Measurements from ENCODE around the gene KCNQ1. TPM values are rescaled to one million over a fixed set of nuclear protein-coding genes. Genes with fewer than 3 reads are reported as not detected.

Gene KCNQ1
- total and polyA plus RNA-seq, 2 donors (not counting 3 experiments of a cell fraction or from before 2014, with no cell fraction given): 0.07 to 0.09 TPM

- FAIRE-seq: no peak
- Histone ChIP-seq H2AFZ (ENCODE audit: low read depth, low read length) (no peak overlapping the region), H3K27me3 (ENCODE audit: control insufficient read depth in 2 of 2, insufficient read depth in 2 of 2, low read length in 2 of 2) (peaks cover 0 to 2% of the 10 kb centered on the region in 2 experiments), H3K79me2 (ENCODE audit: control insufficient read depth, insufficient read depth, low read length) (no peaks in the 10 kb centered on the region), H3K9ac (replicated peaks; ENCODE audit: extremely low read depth, insufficient read depth, low read length) (no peak overlapping the region), H4K20me1 (replicated peaks; ENCODE audit: control insufficient read depth, extremely low read depth, insufficient read depth, low read length) (no peaks in the 10 kb centered on the region), H3K4me2 (ENCODE audit: insufficient read depth, low read length) (no peak overlapping the region), H3K36me3 (ENCODE audit: control insufficient read depth in 2 of 2, extremely low read depth in 1 of 2, insufficient read depth in 2 of 2, low read length in 2 of 2) (no peaks in the 10 kb centered on the region), H3K4me1 (ENCODE audit: control insufficient read depth, extremely low read depth, insufficient read depth, low read length) (peaks cover 2% of the 10 kb centered on the region), H3K4me3 (replicated peaks in 1 of 3; ENCODE audit: insufficient read depth in 1 of 3, low read depth in 1 of 3, low read length in 3 of 3) (no peak overlapping the region), H3K9me1 (replicated peaks; ENCODE audit: control insufficient read depth, extremely low read depth, insufficient read depth, low read length) (no peaks in the 10 kb centered on the region), H3K9me3 (replicated peaks; ENCODE audit: control insufficient read depth, insufficient read depth, low read length) (no peaks in the 10 kb centered on the region), H3K27ac (ENCODE audit: insufficient read depth, low read depth, low read length) (no peak overlapping the region)
- intact Hi-C loops (cut with micrococcal nuclease) (no loop called here), dilution Hi-C loops (cut with MboI; ENCODE audit: extremely low pct_ligation_motif_present, low sequenced_read_pairs) (no loop called here)
- TF ChIP-seq POLR2AphosphoS5 (IDR thresholded peaks at IDR 0.05; ENCODE audit: insufficient read depth, low read depth, low read length) (no peak), POLR2A (IDR thresholded peaks at IDR 0.05; ENCODE audit: low read depth, low read length) (no peak), GATA2 (IDR thresholded peaks at IDR 0.05; ENCODE audit: insufficient read depth, insufficient read length, low read depth, low read length) (no peak), FOS (IDR thresholded peaks at IDR 0.05; ENCODE audit: borderline replicate concordance, insufficient read depth, low read length) (no peak), MYC (IDR thresholded peaks at IDR 0.05; ENCODE audit: low read depth, low read length) (no peak), CTCF (IDR thresholded peaks at IDR 0.05; ENCODE audit: extremely low read depth in 1 of 2, insufficient read depth in 1 of 2, low read depth in 1 of 2, low read length in 2 of 2) (no peak), EZH2 (IDR thresholded peaks at IDR 0.05; ENCODE audit: borderline replicate concordance, low read depth, low read length, severe bottlenecking) (no peak), MAX (IDR thresholded peaks at IDR 0.05; ENCODE audit: insufficient read depth, insufficient read length) (no peak), JUN (IDR thresholded peaks at IDR 0.05; ENCODE audit: borderline replicate concordance, insufficient read depth, insufficient read length, low read depth) (no peak)
- CTCF ChIA-PET: no interaction called here
- POLR2A ChIA-PET: no interaction called here
- DNase-seq (ENCODE audit: low read depth, low spot score): no peak
- BruUV-seq (replicated peaks): no TSS peak
These were observed 260.2 kb downstream of the KCNQ1 start for GRCh38 chr11:2704896-2705606.
